ENCODE data around the gene AAK1. TPM values are rescaled to one million over a fixed set of nuclear protein-coding genes. Genes with fewer than 3 reads are reported as not detected.

AAK1 gene
- total and polyA plus RNA-seq, 10 of the 15 experiments (the other 5 are each of a cell fraction or from before 2014, with no cell fraction given): 2.9 to 41.4 (median 17.5) TPM

DNA sequence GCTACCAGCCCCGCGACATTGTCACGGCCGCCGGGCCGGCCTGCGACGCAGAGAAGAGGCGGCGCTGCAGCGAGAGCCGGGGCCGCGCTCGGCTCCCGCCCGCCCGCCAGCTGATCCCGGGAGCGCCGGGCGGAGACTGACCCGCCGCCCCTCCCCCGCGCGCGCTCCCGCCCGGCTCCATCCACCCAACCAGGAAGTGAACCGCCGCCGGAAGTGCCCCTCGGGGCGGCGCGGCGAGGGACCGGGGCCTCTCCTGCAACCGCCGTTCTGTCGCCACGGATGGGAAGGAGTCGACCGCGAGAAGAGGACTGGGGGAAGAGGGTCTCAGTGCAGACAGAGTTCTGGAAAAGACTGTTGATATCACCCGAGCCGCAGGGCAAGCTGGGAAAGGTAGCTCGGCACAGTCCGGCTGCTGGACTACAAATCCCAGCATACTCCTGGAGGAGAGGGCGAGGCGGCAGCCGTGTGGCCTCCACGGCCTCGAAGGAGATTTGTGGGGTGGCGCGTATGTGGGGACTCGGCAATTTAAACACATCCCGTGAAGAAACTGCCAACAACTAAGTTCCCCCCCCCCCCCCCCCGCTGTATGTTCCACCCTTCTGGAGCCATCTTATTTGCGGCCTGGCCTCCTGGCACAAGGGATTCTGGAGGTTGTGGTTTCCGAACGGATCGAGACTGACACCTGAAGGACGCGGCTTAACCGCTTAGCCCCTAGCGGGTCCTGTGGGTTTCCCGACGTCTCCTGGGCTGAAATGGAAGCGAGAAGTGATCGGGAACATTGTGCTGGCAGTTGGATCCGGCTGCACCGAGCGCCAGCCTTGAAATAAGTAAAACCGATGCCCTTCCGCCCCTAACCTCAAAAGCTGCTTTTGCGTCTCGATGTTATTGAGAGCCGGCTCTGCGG is at the start of gene AAK1 (continued):
- TF ChIP-seq, protein P1, sequence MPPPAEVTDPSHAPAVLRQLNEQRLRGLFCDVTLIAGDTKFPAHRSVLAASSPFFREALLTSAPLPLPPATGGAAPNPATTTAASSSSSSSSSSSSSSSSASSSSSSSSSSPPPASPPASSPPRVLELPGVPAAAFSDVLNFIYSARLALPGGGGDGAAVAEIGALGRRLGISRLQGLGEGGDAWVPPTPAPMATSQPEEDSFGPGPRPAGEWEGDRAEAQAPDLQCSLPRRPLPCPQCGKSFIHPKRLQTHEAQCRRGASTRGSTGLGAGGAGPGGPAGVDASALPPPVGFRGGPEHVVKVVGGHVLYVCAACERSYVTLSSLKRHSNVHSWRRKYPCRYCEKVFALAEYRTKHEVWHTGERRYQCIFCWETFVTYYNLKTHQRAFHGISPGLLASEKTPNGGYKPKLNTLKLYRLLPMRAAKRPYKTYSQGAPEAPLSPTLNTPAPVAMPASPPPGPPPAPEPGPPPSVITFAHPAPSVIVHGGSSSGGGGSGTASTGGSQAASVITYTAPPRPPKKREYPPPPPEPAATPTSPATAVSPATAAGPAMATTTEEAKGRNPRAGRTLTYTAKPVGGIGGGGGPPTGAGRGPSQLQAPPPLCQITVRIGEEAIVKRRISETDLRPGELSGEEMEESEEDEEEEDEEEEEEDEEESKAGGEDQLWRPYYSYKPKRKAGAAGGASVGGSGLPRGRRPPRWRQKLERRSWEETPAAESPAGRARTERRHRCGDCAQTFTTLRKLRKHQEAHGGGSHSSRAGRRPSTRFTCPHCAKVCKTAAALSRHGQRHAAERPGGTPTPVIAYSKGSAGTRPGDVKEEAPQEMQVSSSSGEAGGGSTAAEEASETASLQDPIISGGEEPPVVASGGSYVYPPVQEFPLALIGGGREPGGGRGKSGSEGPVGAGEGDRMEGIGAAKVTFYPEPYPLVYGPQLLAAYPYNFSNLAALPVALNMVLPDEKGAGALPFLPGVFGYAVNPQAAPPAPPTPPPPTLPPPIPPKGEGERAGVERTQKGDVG (CRISPR knock-in tag; IDR thresholded peaks at IDR 0.05): no peak
- TF ChIP-seq STAT3 (IDR thresholded peaks at IDR 0.05; ENCODE audit: low read depth, low read length) (no peak), TBL1XR1 (IDR thresholded peaks at IDR 0.05; ENCODE audit: low read depth, low read length) (no peak), MTA3 (IDR thresholded peaks at IDR 0.05; ENCODE audit: borderline replicate concordance, low read length) (no peak), POLR2A (IDR thresholded peaks at IDR 0.05; ENCODE audit: low read depth, low read length) (peak; percentile 93), SUPT20H (IDR thresholded peaks at IDR 0.05; ENCODE audit: borderline replicate concordance, control insufficient read depth, low read depth, low read length) (no peak), IKZF1 (conservative IDR thresholded peaks at IDR 0.05) (peak; percentile 88), NBN (IDR thresholded peaks at IDR 0.05) (peak; percentile 58; the same call in 1 of the 2 replicates), EED (IDR thresholded peaks at IDR 0.05; ENCODE audit: low read depth) (peak; percentile 13; the same call in 1 of the 2 replicates), RAD51 (IDR thresholded peaks at IDR 0.05) (no peak), WRNIP1 (IDR thresholded peaks at IDR 0.05; ENCODE audit: borderline replicate concordance, low read depth, low read length) (no peak), ZZZ3 (IDR thresholded peaks at IDR 0.05; ENCODE audit: control insufficient read depth, insufficient read length, low read depth) (no peak)
- TF ChIP-seq, protein P2, sequence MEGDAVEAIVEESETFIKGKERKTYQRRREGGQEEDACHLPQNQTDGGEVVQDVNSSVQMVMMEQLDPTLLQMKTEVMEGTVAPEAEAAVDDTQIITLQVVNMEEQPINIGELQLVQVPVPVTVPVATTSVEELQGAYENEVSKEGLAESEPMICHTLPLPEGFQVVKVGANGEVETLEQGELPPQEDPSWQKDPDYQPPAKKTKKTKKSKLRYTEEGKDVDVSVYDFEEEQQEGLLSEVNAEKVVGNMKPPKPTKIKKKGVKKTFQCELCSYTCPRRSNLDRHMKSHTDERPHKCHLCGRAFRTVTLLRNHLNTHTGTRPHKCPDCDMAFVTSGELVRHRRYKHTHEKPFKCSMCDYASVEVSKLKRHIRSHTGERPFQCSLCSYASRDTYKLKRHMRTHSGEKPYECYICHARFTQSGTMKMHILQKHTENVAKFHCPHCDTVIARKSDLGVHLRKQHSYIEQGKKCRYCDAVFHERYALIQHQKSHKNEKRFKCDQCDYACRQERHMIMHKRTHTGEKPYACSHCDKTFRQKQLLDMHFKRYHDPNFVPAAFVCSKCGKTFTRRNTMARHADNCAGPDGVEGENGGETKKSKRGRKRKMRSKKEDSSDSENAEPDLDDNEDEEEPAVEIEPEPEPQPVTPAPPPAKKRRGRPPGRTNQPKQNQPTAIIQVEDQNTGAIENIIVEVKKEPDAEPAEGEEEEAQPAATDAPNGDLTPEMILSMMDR (IDR thresholded peaks at IDR 0.05 in 2 of 3, conservative IDR thresholded peaks at IDR 0.05 in 1 of 3; ENCODE audit: control insufficient read depth in 2 of 3, extremely low read depth in 1 of 3, insufficient read depth in 1 of 3, low read depth in 3 of 3, low read length in 3 of 3): 0 out of 6 replicates have a peak, but pooled peaks of 2 of the 3 experiments have one; percentile 0 to 2
- TF ChIP-seq, protein P3, sequence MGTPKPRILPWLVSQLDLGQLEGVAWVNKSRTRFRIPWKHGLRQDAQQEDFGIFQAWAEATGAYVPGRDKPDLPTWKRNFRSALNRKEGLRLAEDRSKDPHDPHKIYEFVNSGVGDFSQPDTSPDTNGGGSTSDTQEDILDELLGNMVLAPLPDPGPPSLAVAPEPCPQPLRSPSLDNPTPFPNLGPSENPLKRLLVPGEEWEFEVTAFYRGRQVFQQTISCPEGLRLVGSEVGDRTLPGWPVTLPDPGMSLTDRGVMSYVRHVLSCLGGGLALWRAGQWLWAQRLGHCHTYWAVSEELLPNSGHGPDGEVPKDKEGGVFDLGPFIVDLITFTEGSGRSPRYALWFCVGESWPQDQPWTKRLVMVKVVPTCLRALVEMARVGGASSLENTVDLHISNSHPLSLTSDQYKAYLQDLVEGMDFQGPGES (IDR thresholded peaks at IDR 0.05): no peak
- TF ChIP-seq, protein P4, sequence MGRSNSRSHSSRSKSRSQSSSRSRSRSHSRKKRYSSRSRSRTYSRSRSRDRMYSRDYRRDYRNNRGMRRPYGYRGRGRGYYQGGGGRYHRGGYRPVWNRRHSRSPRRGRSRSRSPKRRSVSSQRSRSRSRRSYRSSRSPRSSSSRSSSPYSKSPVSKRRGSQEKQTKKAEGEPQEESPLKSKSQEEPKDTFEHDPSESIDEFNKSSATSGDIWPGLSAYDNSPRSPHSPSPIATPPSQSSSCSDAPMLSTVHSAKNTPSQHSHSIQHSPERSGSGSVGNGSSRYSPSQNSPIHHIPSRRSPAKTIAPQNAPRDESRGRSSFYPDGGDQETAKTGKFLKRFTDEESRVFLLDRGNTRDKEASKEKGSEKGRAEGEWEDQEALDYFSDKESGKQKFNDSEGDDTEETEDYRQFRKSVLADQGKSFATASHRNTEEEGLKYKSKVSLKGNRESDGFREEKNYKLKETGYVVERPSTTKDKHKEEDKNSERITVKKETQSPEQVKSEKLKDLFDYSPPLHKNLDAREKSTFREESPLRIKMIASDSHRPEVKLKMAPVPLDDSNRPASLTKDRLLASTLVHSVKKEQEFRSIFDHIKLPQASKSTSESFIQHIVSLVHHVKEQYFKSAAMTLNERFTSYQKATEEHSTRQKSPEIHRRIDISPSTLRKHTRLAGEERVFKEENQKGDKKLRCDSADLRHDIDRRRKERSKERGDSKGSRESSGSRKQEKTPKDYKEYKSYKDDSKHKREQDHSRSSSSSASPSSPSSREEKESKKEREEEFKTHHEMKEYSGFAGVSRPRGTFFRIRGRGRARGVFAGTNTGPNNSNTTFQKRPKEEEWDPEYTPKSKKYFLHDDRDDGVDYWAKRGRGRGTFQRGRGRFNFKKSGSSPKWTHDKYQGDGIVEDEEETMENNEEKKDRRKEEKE (IDR thresholded peaks at IDR 0.05): no peak
- TF ChIP-seq, protein P5, sequence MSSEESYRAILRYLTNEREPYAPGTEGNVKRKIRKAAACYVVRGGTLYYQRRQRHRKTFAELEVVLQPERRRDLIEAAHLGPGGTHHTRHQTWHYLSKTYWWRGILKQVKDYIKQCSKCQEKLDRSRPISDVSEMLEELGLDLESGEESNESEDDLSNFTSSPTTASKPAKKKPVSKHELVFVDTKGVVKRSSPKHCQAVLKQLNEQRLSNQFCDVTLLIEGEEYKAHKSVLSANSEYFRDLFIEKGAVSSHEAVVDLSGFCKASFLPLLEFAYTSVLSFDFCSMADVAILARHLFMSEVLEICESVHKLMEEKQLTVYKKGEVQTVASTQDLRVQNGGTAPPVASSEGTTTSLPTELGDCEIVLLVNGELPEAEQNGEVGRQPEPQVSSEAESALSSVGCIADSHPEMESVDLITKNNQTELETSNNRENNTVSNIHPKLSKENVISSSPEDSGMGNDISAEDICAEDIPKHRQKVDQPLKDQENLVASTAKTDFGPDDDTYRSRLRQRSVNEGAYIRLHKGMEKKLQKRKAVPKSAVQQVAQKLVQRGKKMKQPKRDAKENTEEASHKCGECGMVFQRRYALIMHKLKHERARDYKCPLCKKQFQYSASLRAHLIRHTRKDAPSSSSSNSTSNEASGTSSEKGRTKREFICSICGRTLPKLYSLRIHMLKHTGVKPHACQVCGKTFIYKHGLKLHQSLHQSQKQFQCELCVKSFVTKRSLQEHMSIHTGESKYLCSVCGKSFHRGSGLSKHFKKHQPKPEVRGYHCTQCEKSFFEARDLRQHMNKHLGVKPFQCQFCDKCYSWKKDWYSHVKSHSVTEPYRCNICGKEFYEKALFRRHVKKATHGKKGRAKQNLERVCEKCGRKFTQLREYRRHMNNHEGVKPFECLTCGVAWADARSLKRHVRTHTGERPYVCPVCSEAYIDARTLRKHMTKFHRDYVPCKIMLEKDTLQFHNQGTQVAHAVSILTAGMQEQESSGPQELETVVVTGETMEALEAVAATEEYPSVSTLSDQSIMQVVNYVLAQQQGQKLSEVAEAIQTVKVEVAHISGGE (CRISPR knock-in tag; IDR thresholded peaks at IDR 0.05): peak; percentile 51; the same call in 1 of the 2 replicates

Measured in GM12878 (cell line).